ENCODE data around the gene LECT2.

- no peak for TF ChIP-seq USF1 (IDR thresholded peaks at IDR 0.05; ENCODE audit: borderline replicate concordance, extremely low read length, insufficient read depth, low read depth, low read length)
- no peak for TF ChIP-seq CTCF (IDR thresholded peaks at IDR 0.05 in 2 of 3, conservative IDR thresholded peaks at IDR 0.05 in 1 of 3; ENCODE audit: control insufficient read depth in 2 of 3, extremely low read depth in 1 of 3, insufficient read depth in 1 of 3, low read depth in 3 of 3, low read length in 3 of 3)
- no peak for TF ChIP-seq SREBF2 (IDR thresholded peaks at IDR 0.05; ENCODE audit: low read length)
- no peak for TF ChIP-seq EZH2 (IDR thresholded peaks at IDR 0.05; ENCODE audit: borderline replicate concordance, control insufficient read depth, low read depth, low read length)
- no peak for TF ChIP-seq RFX5 (IDR thresholded peaks at IDR 0.05; ENCODE audit: low read depth, low read length)
- TF ChIP-seq CHD2 (IDR thresholded peaks at IDR 0.05; ENCODE audit: borderline replicate concordance, low read depth, low read length): no peak
- no peak for TF ChIP-seq KAT2A (conservative IDR thresholded peaks at IDR 0.05; ENCODE audit: control insufficient read depth, low read depth, low read length)
- no peak for TF ChIP-seq YBX1 (IDR thresholded peaks at IDR 0.05)
These were observed 23.4 kb upstream of the LECT2 start for GRCh38 chr5:135978212-135978631.
